Measurements from ENCODE around the gene PRELID1.
A peak's percentile ranks its signal among the peaks of the same experiment; 100 is the strongest.

PRELID1 gene

DNA sequence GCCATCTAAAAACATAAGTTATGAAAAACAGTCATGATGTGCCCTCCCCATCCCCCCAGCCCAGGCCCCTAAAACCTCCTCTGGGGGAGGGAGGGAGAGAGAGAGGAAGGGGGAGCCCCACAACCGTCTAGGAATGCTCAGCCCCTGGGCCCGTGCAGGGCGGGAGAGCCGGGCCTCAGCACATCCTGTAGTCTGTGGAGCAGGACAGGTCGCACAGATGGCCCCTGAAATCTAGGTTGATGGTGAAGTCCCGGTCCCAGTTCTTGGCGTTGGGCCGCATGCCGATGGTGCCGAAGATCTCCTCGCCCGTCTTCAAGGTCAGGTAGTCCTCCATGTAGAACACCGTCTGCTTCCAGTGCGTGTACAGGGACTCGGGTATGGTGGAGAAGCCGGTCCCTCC, 38.2 kb upstream of the PRELID1 start:
- ChIA-PET CTCF (interaction anchor here (0.6 kb wide), 1 partner anchor 178 kb away, joined by 3 read pairs; no protein-coding TSS in a partner anchor), POLR2A (ENCODE audit: low non-redundant PET) (no interaction called here)
- no peak for TF ChIP-seq CTCF (conservative IDR thresholded peaks at IDR 0.05; ENCODE audit: low read depth)
- DNase-seq (ENCODE audit: low spot score): no peak
- H3K27ac ChIP-seq: no peak overlapping the region

DNA sequence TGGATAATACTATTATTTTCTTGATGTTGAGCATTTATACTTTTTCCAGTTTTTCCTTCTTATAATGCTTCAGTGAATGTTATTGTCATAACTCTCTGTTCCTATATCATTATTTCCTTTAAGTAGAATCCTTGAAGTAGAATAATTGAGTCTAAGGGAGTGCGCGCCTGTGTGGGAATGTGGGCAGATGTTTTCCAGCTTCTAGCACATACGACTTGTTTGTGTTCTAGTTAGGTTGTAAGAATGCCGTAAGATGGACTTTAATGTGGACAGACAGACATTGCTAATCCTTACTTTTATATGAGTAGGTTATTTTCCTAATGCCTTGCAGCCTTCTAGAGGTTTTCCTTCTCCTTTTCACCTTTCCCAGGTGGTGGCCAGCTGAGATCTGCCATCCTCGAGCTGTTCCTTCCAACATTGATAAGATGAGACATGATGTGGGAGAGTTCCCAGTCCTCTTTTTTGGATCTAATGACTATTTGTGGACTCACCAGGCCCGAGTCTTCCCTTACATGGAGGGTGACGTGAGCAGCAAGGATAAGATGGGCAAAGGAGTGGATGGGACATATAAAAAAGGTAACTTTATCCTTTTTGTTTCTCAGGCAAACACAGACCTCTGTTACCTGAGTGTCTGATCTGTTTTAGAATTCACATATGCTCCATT, 34.2 kb upstream of the PRELID1 start:
- ChIA-PET POLR2A (ENCODE audit: low non-redundant PET) (interaction anchor here (0.6 kb wide), 1 partner anchor 15 kb away, joined by 3 read pairs; no protein-coding TSS in a partner anchor), CTCF (interaction anchor here (1.8 kb wide), 1 partner anchor 156 kb away, joined by 5 read pairs; no protein-coding TSS in a partner anchor)
- TF ChIP-seq CTCF (conservative IDR thresholded peaks at IDR 0.05; ENCODE audit: low read depth): no peak

GRCh38 chr5:177269976-177270375, 33.6 kb upstream of the PRELID1 start:
- peak; percentile 24 for DNase-seq (ENCODE audit: low spot score)
- no peak for TF ChIP-seq CTCF (conservative IDR thresholded peaks at IDR 0.05; ENCODE audit: low read depth)
- ChIA-PET CTCF (interaction anchor here (1.2 to 1.8 kb wide), 2 partner anchors 141 to 156 kb away, joined by 3 to 5 read pairs; no protein-coding TSS in a partner anchor), POLR2A (ENCODE audit: low non-redundant PET) (no interaction called here)
- H3K27ac ChIP-seq: no peak overlapping the region

More for the DNA sequence above, 34.2 kb upstream of the PRELID1 start:
- no peak overlapping the region for H3K27ac ChIP-seq
- DNase-seq (ENCODE audit: low spot score): no peak

DNA sequence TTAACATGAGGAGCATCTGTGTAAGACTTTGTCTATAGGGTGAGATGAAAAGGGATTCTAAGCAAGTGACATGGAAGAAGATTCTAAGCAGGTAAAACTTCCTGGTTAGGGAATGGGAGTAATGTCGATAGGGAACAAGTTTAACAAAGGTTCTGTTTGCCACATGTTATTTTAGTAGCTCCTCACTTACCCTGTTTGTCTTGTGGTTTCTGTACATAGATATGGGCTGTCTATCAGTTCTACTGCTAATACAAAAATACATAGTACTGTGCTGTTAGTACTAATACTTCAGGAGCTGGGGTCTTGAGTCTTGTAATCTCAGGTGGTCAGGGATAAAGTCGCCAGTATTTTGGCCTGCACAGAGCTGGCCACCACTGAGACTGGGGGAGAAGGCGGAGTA, 32.9 kb upstream of the PRELID1 start:
- ChIA-PET POLR2A (ENCODE audit: low non-redundant PET) (no interaction called here), CTCF (interaction anchor here (1.2 to 1.8 kb wide), 2 partner anchors 141 to 157 kb away, joined by 3 to 5 read pairs; no protein-coding TSS in a partner anchor)
- no peak for DNase-seq (ENCODE audit: low spot score)
- no peak for TF ChIP-seq CTCF (conservative IDR thresholded peaks at IDR 0.05; ENCODE audit: low read depth)
- H3K27ac ChIP-seq: no peak overlapping the region

DNA sequence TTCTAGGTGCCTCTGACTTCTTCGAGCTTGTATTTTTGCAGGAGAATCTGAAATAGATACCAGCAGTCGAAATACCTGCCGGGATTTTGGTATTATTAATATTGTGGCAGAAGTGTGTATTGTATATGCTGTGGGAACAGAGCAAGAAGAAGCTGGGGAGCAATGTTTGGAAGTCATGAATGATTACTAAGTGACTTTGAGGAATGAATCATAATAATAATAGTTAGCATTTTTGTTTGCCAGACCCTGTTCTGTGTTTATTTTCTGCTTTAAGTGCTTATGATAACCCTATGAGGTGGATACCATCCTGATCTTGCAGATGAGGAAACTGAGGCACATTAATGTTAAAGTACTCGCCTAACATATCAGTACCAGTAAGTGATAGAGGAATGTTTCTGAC, 32.5 kb upstream of the PRELID1 start:
- POLR2A ChIA-PET (ENCODE audit: low non-redundant PET): no interaction called here

GRCh38 chr5:177275883-177276282, 27.7 kb upstream of the PRELID1 start:
- DNase-seq (ENCODE audit: low spot score): no peak
- CTCF ChIA-PET: no interaction called here
- POLR2A ChIA-PET (ENCODE audit: low non-redundant PET): interaction anchor here (0.7 kb wide), 1 partner anchor 207 kb away, joined by 5 read pairs; no protein-coding TSS in a partner anchor
- no peak overlapping the region for H3K27ac ChIP-seq
- TF ChIP-seq CTCF (conservative IDR thresholded peaks at IDR 0.05; ENCODE audit: low read depth): no peak

More for the DNA sequence above, 32.5 kb upstream of the PRELID1 start:
- CTCF ChIA-PET: interaction anchor here (1.2 to 1.8 kb wide), 2 partner anchors 142 to 158 kb away, joined by 3 to 5 read pairs; no protein-coding TSS in a partner anchor
- no peak for TF ChIP-seq CTCF (conservative IDR thresholded peaks at IDR 0.05; ENCODE audit: low read depth)
- no peak for DNase-seq (ENCODE audit: low spot score)
- H3K27ac ChIP-seq: no peak overlapping the region
